Natural killer cell (primary cell): ENCODE data around the gene CDKL4. TPM values are rescaled to one million over a fixed set of nuclear protein-coding genes. Genes with fewer than 3 reads are reported as not detected.

Source experiments
- ATAC-seq, 3 donors: fragments of 150-1000 bp in 2 of 3; fragments of 200-7000 bp in 1 of 3; cut with Tn5 transposase; 1 replicate in 1 of 3; 2 replicates in 2 of 3; pipeline ENCODE4 v1.10.0; 2021; ENCODE audit warnings: mild to moderate bottlenecking in 2 of 3, moderate library complexity in 2 of 3
- DNase-seq, 2 donors: peaks; one replicate each; pipeline versions ENCODE4 v3.0.0 to v3.0.0-alpha.2; 2013 to 2021; ENCODE audit warnings: mixed read lengths in 1 of 2
- H3K27ac ChIP-seq: one replicate; pipeline ENCODE4 v1.5.1; 2013; ENCODE audit warnings: mild to moderate bottlenecking, low read length
- H3K27me3 ChIP-seq: one replicate; pipeline ENCODE4 v1.6.1; 2013; ENCODE audit warnings: low read length; ENCODE audit not compliant: control insufficient read depth, insufficient read depth
- H3K36me3 ChIP-seq: one replicate; pipeline ENCODE4 v1.6.1; 2013; ENCODE audit warnings: low read length; ENCODE audit not compliant: control insufficient read depth, insufficient read depth
- H3K4me1 ChIP-seq: one replicate; pipeline ENCODE4 v1.6.1; 2013; ENCODE audit warnings: low read length; ENCODE audit not compliant: control insufficient read depth, insufficient read depth
- H3K4me3 ChIP-seq: one replicate; pipeline ENCODE4 v1.5.1; 2013; ENCODE audit warnings: low read length
- H3K9me3 ChIP-seq: one replicate; pipeline ENCODE4 v1.6.1; 2013; ENCODE audit warnings: low read length; ENCODE audit not compliant: control insufficient read depth, insufficient read depth
- H3K27ac Mint-ChIP-seq, 2 donors: one replicate each; pipeline ENCODE4 v1.8.0; 2022; ENCODE audit warnings: mild to moderate bottlenecking in 2 of 2, mixed read lengths in 2 of 2, moderate library complexity in 1 of 2
- H3K27me3 Mint-ChIP-seq, 2 donors: one replicate each; pipeline ENCODE4 v1.8.0; 2022; ENCODE audit warnings: low read depth in 2 of 2, mixed read lengths in 2 of 2
- H3K36me3 Mint-ChIP-seq: one replicate; pipeline ENCODE4 v1.8.0; 2022; ENCODE audit warnings: mixed read lengths
- H3K4me1 Mint-ChIP-seq, 2 donors: one replicate each; pipeline ENCODE4 v1.8.0; 2022; ENCODE audit warnings: mixed read lengths in 2 of 2
- H3K4me3 Mint-ChIP-seq: one replicate; pipeline ENCODE4 v1.8.0; 2022; ENCODE audit warnings: mild to moderate bottlenecking, moderate library complexity, mixed read lengths
- H3K9me3 Mint-ChIP-seq, 2 donors: one replicate each; pipeline ENCODE4 v1.8.0; 2022; ENCODE audit warnings: mixed read lengths in 2 of 2
- WGBS: methylation state at CpG from one replicate; pipeline ENCODE4 v1.1.7; 2013; ENCODE audit warnings: missing lambda C conversion rate; ENCODE audit not compliant: insufficient coverage; 5-methylcytosine and 5-hydroxymethylcytosine counted together
- intact Hi-C: fragments of 100-400 bp; cut with micrococcal nuclease; formaldehyde crosslinking; loops from one replicate; pipeline ENCODE4 v1.14.2; 2022
- total RNA-seq, 4 donors: library from RNA; stranded (reverse); fragments of 120-200 nt in 1 of 4; gene quantifications; one replicate each; pipeline versions ENCODE4 v1.2.3 to v1.2.4, GENCODE V29; 2013 to 2022
- TF ChIP-seq, protein P1 (sequence below): fragments of 200-600 bp; IDR thresholded peaks from one replicate; pipeline ENCODE4 v1.8.0; 2022; ENCODE audit warnings: antibody characterized with exemption

The CDKL4 gene
- total RNA-seq, 3 donors from 2014 or later (not counting 1 experiment from before 2014, with no cell fraction given), result not detected

DNA sequence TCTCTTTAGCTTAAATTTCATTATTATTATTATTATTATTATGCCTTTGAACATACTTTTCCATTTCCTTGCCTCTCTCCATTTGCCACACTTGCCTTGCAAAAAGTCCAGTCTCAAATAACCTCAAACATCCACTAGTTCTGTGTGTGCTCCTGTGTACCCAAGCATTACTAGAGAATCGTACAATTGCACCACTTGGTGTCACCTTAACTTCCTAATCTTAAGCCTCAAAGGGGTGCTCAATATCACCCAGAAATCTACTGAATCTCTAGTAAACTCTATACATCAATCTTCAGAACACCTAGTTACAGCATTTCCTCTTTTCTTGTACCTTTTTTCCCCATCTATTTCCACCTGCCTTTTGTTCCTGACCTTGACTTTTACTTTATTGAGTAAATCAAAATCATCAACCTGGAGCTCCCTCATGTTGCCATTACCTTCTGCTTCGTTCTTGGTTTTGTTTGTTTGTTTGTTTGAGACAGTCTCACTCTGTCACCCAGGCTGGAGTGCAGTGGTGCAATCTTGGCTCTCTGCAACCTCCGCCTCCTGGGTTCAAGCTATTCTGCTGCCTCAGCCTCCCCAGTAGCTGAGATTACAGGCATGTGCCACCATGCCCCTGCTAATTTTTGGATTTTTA lies 110.4 kb downstream of the CDKL4 start:
- Mint-ChIP-seq H3K36me3 (no peaks in the 10 kb centered on the region), H3K9me3 (no peaks in the 10 kb centered on the region), H3K27me3 (peaks cover 0 to 3% of the 10 kb centered on the region in 2 donors), H3K4me3 (no peak overlapping the region), H3K4me1 (peaks cover 24 to 26% of the 10 kb centered on the region in 2 donors), H3K27ac (no peak overlapping the region)
- no peak for ATAC-seq
- Histone ChIP-seq H3K4me3 (no peak overlapping the region), H3K36me3 (no peaks in the 10 kb centered on the region), H3K27me3 (no peaks in the 10 kb centered on the region), H3K9me3 (no peaks in the 10 kb centered on the region), H3K27ac (no peak overlapping the region), H3K4me1 (peaks cover 24% of the 10 kb centered on the region)
- intact Hi-C loops, result no loop called here
- TF ChIP-seq, protein P1, sequence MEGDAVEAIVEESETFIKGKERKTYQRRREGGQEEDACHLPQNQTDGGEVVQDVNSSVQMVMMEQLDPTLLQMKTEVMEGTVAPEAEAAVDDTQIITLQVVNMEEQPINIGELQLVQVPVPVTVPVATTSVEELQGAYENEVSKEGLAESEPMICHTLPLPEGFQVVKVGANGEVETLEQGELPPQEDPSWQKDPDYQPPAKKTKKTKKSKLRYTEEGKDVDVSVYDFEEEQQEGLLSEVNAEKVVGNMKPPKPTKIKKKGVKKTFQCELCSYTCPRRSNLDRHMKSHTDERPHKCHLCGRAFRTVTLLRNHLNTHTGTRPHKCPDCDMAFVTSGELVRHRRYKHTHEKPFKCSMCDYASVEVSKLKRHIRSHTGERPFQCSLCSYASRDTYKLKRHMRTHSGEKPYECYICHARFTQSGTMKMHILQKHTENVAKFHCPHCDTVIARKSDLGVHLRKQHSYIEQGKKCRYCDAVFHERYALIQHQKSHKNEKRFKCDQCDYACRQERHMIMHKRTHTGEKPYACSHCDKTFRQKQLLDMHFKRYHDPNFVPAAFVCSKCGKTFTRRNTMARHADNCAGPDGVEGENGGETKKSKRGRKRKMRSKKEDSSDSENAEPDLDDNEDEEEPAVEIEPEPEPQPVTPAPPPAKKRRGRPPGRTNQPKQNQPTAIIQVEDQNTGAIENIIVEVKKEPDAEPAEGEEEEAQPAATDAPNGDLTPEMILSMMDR, result no peak
- WGBS, result 84% methylated on average over 3 of the region's 3 CpGs
- no peak for DNase-seq

DNA sequence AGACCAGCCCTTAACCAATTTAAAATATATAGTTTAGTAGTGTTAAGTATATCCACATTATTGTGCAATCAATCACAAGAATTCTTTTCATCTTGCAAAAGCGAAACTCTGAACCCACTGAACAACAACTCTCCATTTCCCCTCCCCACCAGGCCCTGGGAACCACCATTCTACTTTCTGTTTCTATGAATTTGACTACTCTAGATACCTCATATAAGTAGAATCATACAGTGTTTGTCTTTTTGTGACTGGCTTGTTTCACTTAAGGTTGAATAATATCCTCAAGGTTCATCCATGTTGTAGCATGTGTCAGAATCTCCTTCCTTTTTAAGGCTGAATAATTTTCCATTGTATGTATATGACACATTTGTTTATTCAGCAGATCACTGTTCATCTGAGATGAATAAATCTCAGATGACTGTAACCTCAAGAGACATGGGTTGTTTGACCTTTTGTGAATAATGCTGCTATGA lies 114.8 kb downstream of the CDKL4 start:
- Histone ChIP-seq H3K27ac (peak overlapping the region; percentile 76), H3K4me3 (no peak overlapping the region), H3K9me3 (no peaks in the 10 kb centered on the region), H3K27me3 (no peaks in the 10 kb centered on the region), H3K4me1 (peaks cover 30% of the 10 kb centered on the region), H3K36me3 (no peaks in the 10 kb centered on the region)
- Mint-ChIP-seq H3K27ac (peak overlapping the region; percentile 87 to 93), H3K9me3 (no peaks in the 10 kb centered on the region), H3K4me1 (peaks cover 35 to 37% of the 10 kb centered on the region in 2 donors), H3K4me3 (peak overlapping the region; percentile 66), H3K27me3 (no peaks in the 10 kb centered on the region), H3K36me3 (no peaks in the 10 kb centered on the region)
- TF ChIP-seq, protein P1, result no peak
- ATAC-seq (peak; percentile 38 to 53 (median 50)), DNase-seq (peak; percentile 27 to 85)
- 0% methylated on average over 1 of the region's 1 CpG for WGBS
- intact Hi-C loops, result loop anchor here (10.0 kb wide), 2 partner anchors 374 to 754 kb away; partner anchors contain the start of genes ATL2 and SRSF7

- Histone ChIP-seq H3K4me3 (no peak overlapping the region), H3K27me3 (no peaks in the 10 kb centered on the region), H3K27ac (peak overlapping the region; percentile 76), H3K4me1 (peaks cover 37% of the 10 kb centered on the region), H3K9me3 (no peaks in the 10 kb centered on the region), H3K36me3 (no peaks in the 10 kb centered on the region)
- no peaks in the 10 kb centered on the region for H3K9me3 Mint-ChIP-seq
- intact Hi-C loops, result loop anchor here (10.0 kb wide), 2 partner anchors 373 to 753 kb away; partner anchors contain the start of genes ATL2 and SRSF7
- DNase-seq, result peak in 1 of 2 donors; percentile 59
- H3K4me1 Mint-ChIP-seq, result peaks cover 39 to 42% of the 10 kb centered on the region in 2 donors
- H3K36me3 Mint-ChIP-seq, result no peaks in the 10 kb centered on the region
- ATAC-seq, result peak in 1 of 3 donors; percentile 6
- H3K27me3 Mint-ChIP-seq, result no peaks in the 10 kb centered on the region
- TF ChIP-seq, protein P1, result no peak
- WGBS, result no CpG with 5 or more reads among the region's 1 CpG
- H3K27ac Mint-ChIP-seq, result peak overlapping the region; percentile 87 to 93
- peak overlapping the region; percentile 47 for H3K4me3 Mint-ChIP-seq
These were observed 115.8 kb downstream of the CDKL4 start for GRCh38 chr2:39127973-39128372.

Other genes starting within 250 kb of the CDKL4 start
- 10 to 100 TPM; 32.6 to 73.9 (median 52.7) TPM for gene SOS1, start 122.9 kb downstream of the CDKL4 start, total RNA-seq
- gene MAP4K3, start 193.3 kb upstream of the CDKL4 start, total RNA-seq, result 10 to 100 TPM; 17.3 to 25.9 (median 20.3) TPM